GM19324 (cell line): Measurements from ENCODE around the gene ZNF653.
A peak's percentile ranks its signal among the peaks of the same experiment; 100 is the strongest.

Experiments
- ATAC-seq: cut with Tn5 transposase; IDR thresholded peaks from one replicate; pipeline ENCODE4 v1.9.1; 2021; ENCODE audit warnings: mild to moderate bottlenecking, moderate library complexity; ENCODE audit not compliant: unreplicated experiment, low FRiP score

ZNF653 gene

GRCh38 chr19:11528551-11529341, 23.1 kb upstream of the ZNF653 start, which contains the start of gene ECSIT:
TSS of gene ECSIT (minus strand) at chr19:11529134. CDS start at chr19:11519170, 9,964 bp downstream.
- peak; percentile 96 for ATAC-seq

GRCh38 chr19:11519138-11519537, 13.5 kb upstream of the ZNF653 start:
- ATAC-seq: no peak

- no peak for ATAC-seq
These were observed 8.3 kb upstream of the ZNF653 start for GRCh38 chr19:11513946-11514345.

- ATAC-seq: no peak
These were observed 4.8 kb upstream of the ZNF653 start for GRCh38 chr19:11510444-11510843.

- ATAC-seq: no peak
These were observed 1.9 kb upstream of the ZNF653 start for GRCh38 chr19:11507370-11508078.

GRCh38 chr19:11506967-11507366, 1.3 kb upstream of the ZNF653 start:
- ATAC-seq: no peak

GRCh38 chr19:11506101-11506555, 489 bp upstream of the ZNF653 start:
- peak; percentile 25 for ATAC-seq

GRCh38 chr19:11505032-11505503, 571 bp downstream of the ZNF653 start:
- peak; percentile 91 for ATAC-seq

- ATAC-seq: no peak
These were observed 1.1 kb downstream of the ZNF653 start for GRCh38 chr19:11504502-11505031.

GRCh38 chr19:11499890-11500420, 5.7 kb downstream of the ZNF653 start:
- no peak for ATAC-seq

GRCh38 chr19:11499220-11499726, 6.4 kb downstream of the ZNF653 start:
- no peak for ATAC-seq

- ATAC-seq: no peak
These were observed 9.1 kb downstream of the ZNF653 start for GRCh38 chr19:11496391-11497163.

GRCh38 chr19:11495885-11496284, 9.8 kb downstream of the ZNF653 start:
- no peak for ATAC-seq

GRCh38 chr19:11495481-11495880, 10.2 kb downstream of the ZNF653 start:
- no peak for ATAC-seq

GRCh38 chr19:11494634-11495285, 10.9 kb downstream of the ZNF653 start:
- no peak for ATAC-seq

GRCh38 chr19:11489378-11489777, 16.3 kb downstream of the ZNF653 start:
- no peak for ATAC-seq

GRCh38 chr19:11486661-11487503, 18.8 kb downstream of the ZNF653 start:
- no peak for ATAC-seq

GRCh38 chr19:11485245-11485837, 20.3 kb downstream of the ZNF653 start:
- ATAC-seq: no peak
